ENCODE results near the gene SNRPA. TPM values are rescaled to one million over a fixed set of nuclear protein-coding genes. Genes with fewer than 3 reads are reported as not detected.
"Not testable (repeated sequence)": the region's sequence is repeated elsewhere in the genome, so short reads cannot be mapped to it uniquely, and the experiment has no call there.

SNRPA gene
- total and polyA plus RNA-seq, 4 donors = 44.5 to 77.4 (median 58.6) TPM

DNA sequence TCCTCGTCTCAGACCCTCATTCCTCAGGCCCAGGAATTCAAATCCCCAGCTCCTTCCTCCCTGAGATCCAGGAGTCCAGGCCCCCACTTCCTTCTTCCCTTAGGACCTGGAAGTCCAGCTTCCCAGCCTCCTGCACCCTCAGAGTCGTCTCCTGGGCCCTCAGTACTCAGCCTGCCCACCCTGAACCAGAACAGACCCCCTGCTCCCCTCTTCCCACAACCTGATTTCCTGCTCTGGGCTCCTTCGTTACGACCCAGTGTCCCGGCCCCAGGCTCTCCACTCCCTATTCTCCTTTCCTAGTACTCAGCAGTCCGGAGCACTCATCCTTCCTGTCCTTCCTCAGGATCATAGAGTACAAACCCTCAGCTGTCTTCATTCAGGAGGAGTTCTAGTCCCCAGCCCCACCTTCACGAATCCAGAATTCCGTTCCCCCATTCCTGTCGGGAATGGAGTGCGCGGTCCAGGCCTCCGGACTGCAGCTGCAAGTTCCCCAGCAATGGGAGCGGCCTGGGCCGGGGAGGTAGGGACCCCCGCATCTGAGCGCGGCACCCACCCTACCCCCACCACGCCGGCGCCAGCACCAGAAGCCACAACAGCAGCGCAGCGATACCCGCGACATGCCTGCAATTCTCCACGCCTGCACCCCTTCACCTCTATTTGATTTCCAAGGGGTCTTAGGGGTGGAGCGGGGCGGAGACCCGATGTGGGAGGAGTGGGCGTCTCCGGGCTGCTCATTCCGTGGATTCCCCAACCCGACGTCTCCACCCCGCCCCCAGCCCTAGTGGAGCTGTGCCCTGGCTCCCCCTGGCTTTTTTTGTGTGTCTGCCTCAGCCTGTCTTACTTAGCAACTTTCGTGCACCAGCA is 60.7 kb downstream of the SNRPA start:
- Histone ChIP-seq H3K4me1 (ENCODE audit: control insufficient read depth in 5 of 5, insufficient read depth in 5 of 5, low read length in 5 of 5) (peaks cover 3 to 35% (median 14%) of the 10 kb centered on the region in 5 donors), H3K9ac (ENCODE audit: insufficient read depth in 1 of 2, low read length in 2 of 2) (peak overlapping the region in 1 of 2 donors; percentile 23), H3K36me3 (ENCODE audit: control insufficient read depth in 4 of 4, insufficient read depth in 4 of 4, low read length in 4 of 4) (peaks cover 0 to 25% (median 18%) of the 10 kb centered on the region in 4 donors), H3K27me3 (ENCODE audit: control insufficient read depth in 3 of 3, insufficient read depth in 3 of 3, low read length in 2 of 3) (no peaks in the 10 kb centered on the region), H3K27ac (ENCODE audit: low read depth in 1 of 2, low read length in 1 of 2) (peak overlapping the region; percentile 39 to 78), H3K9me3 (ENCODE audit: control insufficient read depth in 4 of 4, insufficient read depth in 3 of 4, low read length in 3 of 4) (no peaks in the 10 kb centered on the region), H3K4me3 (no peak overlapping the region)
- WGBS, 2 donors = 14 to 31% methylated on average over 26 to 35 of the region's 35 CpGs
- ATAC-seq (ENCODE audit: insufficient read depth, low FRiP score) (no peak), DNase-seq (peak; percentile 53 to 54 (median 54))
- no peak for TF ChIP-seq CTCF (IDR thresholded peaks at IDR 0.05; ENCODE audit: control extremely low read depth, extremely low read depth)

DNA sequence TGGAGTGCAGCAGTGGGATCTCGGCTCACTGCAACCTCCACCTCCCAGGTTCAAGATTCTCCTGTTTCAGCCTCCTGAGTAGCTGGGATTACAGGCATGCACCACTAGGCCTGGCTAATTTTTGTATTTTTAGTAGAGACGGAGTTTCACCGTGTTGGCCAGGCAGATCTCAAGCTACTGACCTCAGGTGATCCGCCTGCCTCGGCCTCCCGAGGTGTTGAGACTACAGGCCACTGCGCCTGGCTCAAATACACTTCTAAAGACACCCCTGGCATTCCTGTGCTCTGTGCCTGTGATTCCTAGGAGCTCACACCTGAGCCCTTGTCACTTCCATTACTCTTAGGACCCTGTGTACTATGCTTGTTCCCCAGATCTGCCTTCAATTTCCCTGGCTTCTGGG is 61.6 kb downstream of the SNRPA start:
- H3K27me3 ChIP-seq (ENCODE audit: control insufficient read depth in 3 of 3, insufficient read depth in 3 of 3, low read length in 2 of 3); H3K9me3 ChIP-seq (ENCODE audit: control insufficient read depth in 4 of 4, insufficient read depth in 3 of 4, low read length in 3 of 4); H3K27ac ChIP-seq (ENCODE audit: low read depth in 1 of 2, low read length in 1 of 2); H3K9ac ChIP-seq (ENCODE audit: insufficient read depth in 1 of 2, low read length in 2 of 2); ATAC-seq (ENCODE audit: insufficient read depth, low FRiP score); H3K4me3 ChIP-seq; DNase-seq: not testable (repeated sequence)
- Histone ChIP-seq H3K36me3 (ENCODE audit: control insufficient read depth in 4 of 4, insufficient read depth in 4 of 4, low read length in 4 of 4) (peaks cover 0 to 18% (median 13%) of the 10 kb centered on the region in 4 donors), H3K4me1 (ENCODE audit: control insufficient read depth in 5 of 5, insufficient read depth in 5 of 5, low read length in 5 of 5) (peaks cover 3 to 31% (median 14%) of the 10 kb centered on the region in 5 donors)
- WGBS, 2 donors = 78 to 79% methylated on average over 7 of the region's 7 CpGs

DNA sequence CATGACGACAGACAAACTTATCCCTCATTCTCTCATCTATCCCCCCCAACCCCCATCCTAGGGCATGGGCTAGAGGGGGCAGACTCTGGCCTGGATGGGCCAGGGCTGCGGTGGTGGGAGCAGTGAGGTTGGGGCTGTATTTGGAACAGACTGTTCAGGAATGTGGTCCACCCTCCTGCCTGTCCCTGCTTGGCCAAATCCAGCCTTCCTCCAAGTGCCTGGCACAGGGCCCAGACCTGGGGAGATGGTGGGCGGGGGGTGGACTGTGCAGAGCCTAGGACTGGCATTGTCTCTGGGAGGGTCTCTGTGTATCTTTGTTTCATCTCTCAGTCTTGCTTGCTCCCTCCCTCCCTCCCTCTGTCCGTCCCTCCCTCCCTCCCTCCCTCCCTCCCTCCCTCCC is 62.2 kb downstream of the SNRPA start:
- 27 to 69% methylated on average over 3 to 4 of the region's 4 CpGs for WGBS, 2 donors
- ATAC-seq (ENCODE audit: insufficient read depth, low FRiP score) (no peak), DNase-seq (peak; percentile 67 to 77 (median 70))
- Histone ChIP-seq H3K4me1 (ENCODE audit: control insufficient read depth in 5 of 5, insufficient read depth in 5 of 5, low read length in 5 of 5) (peaks cover 3 to 31% (median 14%) of the 10 kb centered on the region in 5 donors), H3K27ac (ENCODE audit: low read depth in 1 of 2, low read length in 1 of 2) (no peak overlapping the region), H3K9ac (ENCODE audit: insufficient read depth in 1 of 2, low read length in 2 of 2) (no peak overlapping the region), H3K4me3 (no peak overlapping the region), H3K27me3 (ENCODE audit: control insufficient read depth in 3 of 3, insufficient read depth in 3 of 3, low read length in 2 of 3) (no peaks in the 10 kb centered on the region), H3K36me3 (ENCODE audit: control insufficient read depth in 4 of 4, insufficient read depth in 4 of 4, low read length in 4 of 4) (peaks cover 0 to 11% (median 10%) of the 10 kb centered on the region in 4 donors), H3K9me3 (ENCODE audit: control insufficient read depth in 4 of 4, insufficient read depth in 3 of 4, low read length in 3 of 4) (no peaks in the 10 kb centered on the region)
- no peak for TF ChIP-seq CTCF (IDR thresholded peaks at IDR 0.05; ENCODE audit: control extremely low read depth, extremely low read depth)

Small RNAs within 50 kb of the gene (small RNA-seq; reads per million reads assigned to genes)
- gene RNU6-195P (ENCODE audit: low replicate concordance) = not detected

Other genes starting within 250 kb of the SNRPA start
- gene SHKBP1, start 174.3 kb upstream of the SNRPA start, total RNA-seq = 100 to 1,000 TPM in 1 of 2 donors, 10 to 100 TPM in 1; 21.1 to 105 TPM
- 100 to 1,000 TPM in 1 of 2 donors, 10 to 100 TPM in 1; 89.0 to 191 TPM for gene SHKBP1, start 174.3 kb upstream of the SNRPA start, polyA plus RNA-seq
- gene LTBP4, start 149.8 kb upstream of the SNRPA start, total RNA-seq = 100 to 1,000 TPM; 203 to 290 TPM
- 10 to 100 TPM; 73.0 to 99.4 TPM for gene LTBP4, start 149.8 kb upstream of the SNRPA start, polyA plus RNA-seq
- gene NUMBL, start 60.6 kb upstream of the SNRPA start, total RNA-seq = 10 to 100 TPM; 18.5 to 41.2 TPM
- 10 to 100 TPM; 13.2 to 15.7 TPM for gene NUMBL, start 60.6 kb upstream of the SNRPA start, polyA plus RNA-seq
- gene COQ8B, start 34.3 kb upstream of the SNRPA start, total RNA-seq = 10 to 100 TPM; 45.4 to 78.8 TPM
- 10 to 100 TPM; 34.7 to 59.1 TPM for gene COQ8B, start 34.3 kb upstream of the SNRPA start, polyA plus RNA-seq
- 10 to 100 TPM; 28.0 to 38.5 TPM for gene ITPKC, start 34.1 kb upstream of the SNRPA start, total RNA-seq
- gene ITPKC, start 34.1 kb upstream of the SNRPA start, polyA plus RNA-seq = 10 to 100 TPM; 47.6 to 97.2 TPM
- gene ACTMAP, start 726 bp upstream of the SNRPA start, total RNA-seq = 10 to 100 TPM in 1 of 2 donors, 1 to 10 TPM in 1; 5.3 to 23.7 TPM
- gene ACTMAP, start 726 bp upstream of the SNRPA start, polyA plus RNA-seq = 10 to 100 TPM in 1 of 2 donors, 1 to 10 TPM in 1; 6.8 to 27.7 TPM
- gene MIA, start 24.3 kb downstream of the SNRPA start, total RNA-seq = 1 to 10 TPM in 1 of 2 donors, not detected in 1; 3.2 TPM
- gene MIA, start 24.3 kb downstream of the SNRPA start, polyA plus RNA-seq = 1 to 10 TPM in 1 of 2 donors, under 1 TPM in 1; 0.75 to 4.6 TPM
- 10 to 100 TPM; 11.5 to 73.0 TPM for gene RAB4B, start 27.0 kb downstream of the SNRPA start, total RNA-seq
- gene RAB4B, start 27.0 kb downstream of the SNRPA start, polyA plus RNA-seq = 10 to 100 TPM; 78.6 to 90.9 TPM
- 100 to 1,000 TPM; 130 to 157 TPM for gene EGLN2, start 48.0 kb downstream of the SNRPA start, total RNA-seq
- gene EGLN2, start 48.0 kb downstream of the SNRPA start, polyA plus RNA-seq = 100 to 1,000 TPM; 132 to 133 TPM
- gene CYP2A6, start 99.2 kb downstream of the SNRPA start, total RNA-seq = 1 to 10 TPM in 1 of 2 donors, under 1 TPM in 1; 0.97 to 1.7 TPM
- gene CYP2A6, start 99.2 kb downstream of the SNRPA start, polyA plus RNA-seq = under 1 TPM; 0.45 to 0.57 TPM
- 1 to 10 TPM in 1 of 2 donors, not detected in 1; 1.6 TPM for gene CYP2A7, start 131.0 kb downstream of the SNRPA start, total RNA-seq
- under 1 TPM; 0.11 to 0.14 TPM for gene CYP2A7, start 131.0 kb downstream of the SNRPA start, polyA plus RNA-seq
- 1 to 10 TPM in 1 of 2 donors, not detected in 1; 1.2 TPM for gene CYP2B6, start 240.1 kb downstream of the SNRPA start, total RNA-seq
- under 1 TPM in 1 of 2 donors, not detected in 1; 0.01 TPM for gene CYP2B6, start 240.1 kb downstream of the SNRPA start, polyA plus RNA-seq